Measurements from ENCODE around the gene MAP3K3.

DNA sequence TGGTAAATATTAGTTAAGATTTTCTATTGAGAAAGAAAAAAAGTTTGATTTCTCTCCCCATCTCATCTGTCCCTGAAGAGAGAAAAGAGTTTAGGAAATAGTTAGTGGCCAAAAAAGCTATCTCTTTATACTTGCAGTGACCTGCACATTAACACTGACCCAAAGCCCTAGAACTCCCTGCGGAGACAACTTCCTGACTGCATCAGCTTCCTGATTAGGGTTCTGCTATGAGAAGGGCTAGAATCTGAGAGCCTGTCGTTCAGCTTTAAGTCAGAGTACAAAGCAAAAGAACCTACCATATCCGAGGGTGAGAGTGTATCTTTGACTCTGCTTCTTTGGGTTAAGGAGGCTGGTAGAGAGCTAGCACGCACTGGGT is 53.0 kb downstream of the MAP3K3 start:
- TF ChIP-seq CTCF (IDR thresholded peaks at IDR 0.05) (no peak), EP300 (IDR thresholded peaks at IDR 0.05) (no peak)

Data from ovary (tissue), 3 donors.